ENCODE measurements around the gene RTL9. TPM values are rescaled to one million over a fixed set of nuclear protein-coding genes. Genes with fewer than 3 reads are reported as not detected.

RTL9 gene
- total RNA-seq, 1 donor from 2014 or later, result not detected

GRCh38 chrX:110374559-110374958 is 15.9 kb downstream of the RTL9 start:
- Mint-ChIP-seq H3K4me3 (no peak overlapping the region), H3K9me3 (no peaks in the 10 kb centered on the region), H3K36me3 (ENCODE audit: low read depth) (no peaks in the 10 kb centered on the region), H3K27me3 (ENCODE audit: insufficient read depth) (no peaks in the 10 kb centered on the region), H3K27ac (no peak overlapping the region), H3K4me1 (ENCODE audit: low read depth) (no peaks in the 10 kb centered on the region)
- intact Hi-C loops (cut with micrococcal nuclease), result no loop called here
- DNase-seq (ENCODE audit: low spot score), result no peak

- H3K9me3 Mint-ChIP-seq, result no peaks in the 10 kb centered on the region
- H3K4me1 Mint-ChIP-seq (ENCODE audit: low read depth), result no peaks in the 10 kb centered on the region
Observed at GRCh38 chrX:110381216-110381615, 22.6 kb downstream of the RTL9 start.

GRCh38 chrX:110383414-110383813 is 24.8 kb downstream of the RTL9 start:
- H3K4me1 Mint-ChIP-seq (ENCODE audit: low read depth), result no peaks in the 10 kb centered on the region
- no peaks in the 10 kb centered on the region for H3K36me3 Mint-ChIP-seq (ENCODE audit: low read depth)
- H3K4me3 Mint-ChIP-seq, result no peak overlapping the region
- no peak for DNase-seq (ENCODE audit: low spot score)
- no peak overlapping the region for H3K27ac Mint-ChIP-seq
- no peaks in the 10 kb centered on the region for H3K9me3 Mint-ChIP-seq
- H3K27me3 Mint-ChIP-seq (ENCODE audit: insufficient read depth), result peaks cover 3% of the 10 kb centered on the region
- intact Hi-C loops (cut with micrococcal nuclease), result no loop called here

More at GRCh38 chrX:110381216-110381615, 22.6 kb downstream of the RTL9 start:
- H3K27ac Mint-ChIP-seq, result no peak overlapping the region
- H3K36me3 Mint-ChIP-seq (ENCODE audit: low read depth), result no peaks in the 10 kb centered on the region
- H3K27me3 Mint-ChIP-seq (ENCODE audit: insufficient read depth), result peaks cover 3% of the 10 kb centered on the region
- no peak overlapping the region for H3K4me3 Mint-ChIP-seq
- no peak for DNase-seq (ENCODE audit: low spot score)
- intact Hi-C loops (cut with micrococcal nuclease), result no loop called here

- Mint-ChIP-seq H3K9me3 (no peaks in the 10 kb centered on the region), H3K4me3 (no peak overlapping the region), H3K27me3 (ENCODE audit: insufficient read depth) (peaks cover 3% of the 10 kb centered on the region), H3K36me3 (ENCODE audit: low read depth) (no peaks in the 10 kb centered on the region), H3K27ac (no peak overlapping the region), H3K4me1 (ENCODE audit: low read depth) (no peaks in the 10 kb centered on the region)
- no peak for DNase-seq (ENCODE audit: low spot score)
- intact Hi-C loops (cut with micrococcal nuclease), result no loop called here
Observed at GRCh38 chrX:110384490-110384889, 25.8 kb downstream of the RTL9 start.

GRCh38 chrX:110389570-110389969 is 30.9 kb downstream of the RTL9 start:
- Mint-ChIP-seq H3K27ac (no peak overlapping the region), H3K4me3 (no peak overlapping the region), H3K36me3 (ENCODE audit: low read depth) (no peaks in the 10 kb centered on the region), H3K27me3 (ENCODE audit: insufficient read depth) (peaks cover 3% of the 10 kb centered on the region), H3K4me1 (ENCODE audit: low read depth) (no peaks in the 10 kb centered on the region), H3K9me3 (no peaks in the 10 kb centered on the region)
- DNase-seq (ENCODE audit: low spot score), result no peak
- intact Hi-C loops (cut with micrococcal nuclease), result no loop called here

GRCh38 chrX:110391086-110391485 is 32.4 kb downstream of the RTL9 start:
- no peaks in the 10 kb centered on the region for H3K36me3 Mint-ChIP-seq (ENCODE audit: low read depth)
- intact Hi-C loops (cut with micrococcal nuclease), result no loop called here
- no peak for DNase-seq (ENCODE audit: low spot score)
- no peaks in the 10 kb centered on the region for H3K4me1 Mint-ChIP-seq (ENCODE audit: low read depth)
- H3K9me3 Mint-ChIP-seq, result no peaks in the 10 kb centered on the region
- H3K27me3 Mint-ChIP-seq (ENCODE audit: insufficient read depth), result no peaks in the 10 kb centered on the region
- no peak overlapping the region for H3K27ac Mint-ChIP-seq
- no peak overlapping the region for H3K4me3 Mint-ChIP-seq

- no peak for DNase-seq (ENCODE audit: low spot score)
- H3K27me3 Mint-ChIP-seq (ENCODE audit: insufficient read depth), result peaks cover 2% of the 10 kb centered on the region
- H3K27ac Mint-ChIP-seq, result no peak overlapping the region
- intact Hi-C loops (cut with micrococcal nuclease), result no loop called here
- H3K4me3 Mint-ChIP-seq, result no peak overlapping the region
- no peaks in the 10 kb centered on the region for H3K36me3 Mint-ChIP-seq (ENCODE audit: low read depth)
- no peaks in the 10 kb centered on the region for H3K4me1 Mint-ChIP-seq (ENCODE audit: low read depth)
- no peaks in the 10 kb centered on the region for H3K9me3 Mint-ChIP-seq
Observed at GRCh38 chrX:110394651-110395050, 36.0 kb downstream of the RTL9 start.

- H3K4me1 Mint-ChIP-seq (ENCODE audit: low read depth), result no peaks in the 10 kb centered on the region
- peaks cover 4% of the 10 kb centered on the region for H3K27me3 Mint-ChIP-seq (ENCODE audit: insufficient read depth)
- no peak overlapping the region for H3K27ac Mint-ChIP-seq
- no peaks in the 10 kb centered on the region for H3K9me3 Mint-ChIP-seq
- H3K36me3 Mint-ChIP-seq (ENCODE audit: low read depth), result no peaks in the 10 kb centered on the region
- intact Hi-C loops (cut with micrococcal nuclease), result no loop called here
- no peak for DNase-seq (ENCODE audit: low spot score)
- H3K4me3 Mint-ChIP-seq, result no peak overlapping the region
Observed at GRCh38 chrX:110395877-110396276, 37.2 kb downstream of the RTL9 start.

- DNase-seq (ENCODE audit: low spot score), result no peak
- Mint-ChIP-seq H3K9me3 (no peaks in the 10 kb centered on the region), H3K36me3 (ENCODE audit: low read depth) (no peaks in the 10 kb centered on the region), H3K27me3 (ENCODE audit: insufficient read depth) (peaks cover 4% of the 10 kb centered on the region), H3K4me3 (no peak overlapping the region), H3K4me1 (ENCODE audit: low read depth) (no peaks in the 10 kb centered on the region), H3K27ac (no peak overlapping the region)
- intact Hi-C loops (cut with micrococcal nuclease), result no loop called here
Observed at GRCh38 chrX:110396735-110397134, 38.1 kb downstream of the RTL9 start.

- H3K27ac Mint-ChIP-seq, result no peak overlapping the region
- intact Hi-C loops (cut with micrococcal nuclease), result no loop called here
- H3K36me3 Mint-ChIP-seq (ENCODE audit: low read depth), result no peaks in the 10 kb centered on the region
Observed at GRCh38 chrX:110397339-110397738, 38.7 kb downstream of the RTL9 start.

GRCh38 chrX:110397904-110398303 is 39.3 kb downstream of the RTL9 start:
- intact Hi-C loops (cut with micrococcal nuclease), result no loop called here
- Mint-ChIP-seq H3K4me3 (no peak overlapping the region), H3K9me3 (no peaks in the 10 kb centered on the region), H3K27ac (no peak overlapping the region), H3K4me1 (ENCODE audit: low read depth) (no peaks in the 10 kb centered on the region), H3K27me3 (ENCODE audit: insufficient read depth) (peaks cover 4% of the 10 kb centered on the region), H3K36me3 (ENCODE audit: low read depth) (no peaks in the 10 kb centered on the region)
- DNase-seq (ENCODE audit: low spot score), result no peak

More at GRCh38 chrX:110397339-110397738, 38.7 kb downstream of the RTL9 start:
- Mint-ChIP-seq H3K4me3 (no peak overlapping the region), H3K9me3 (no peaks in the 10 kb centered on the region), H3K27me3 (ENCODE audit: insufficient read depth) (peaks cover 4% of the 10 kb centered on the region), H3K4me1 (ENCODE audit: low read depth) (no peaks in the 10 kb centered on the region)
- DNase-seq (ENCODE audit: low spot score), result no peak

- H3K4me1 Mint-ChIP-seq (ENCODE audit: low read depth), result no peaks in the 10 kb centered on the region
- H3K9me3 Mint-ChIP-seq, result no peaks in the 10 kb centered on the region
- no peak overlapping the region for H3K4me3 Mint-ChIP-seq
Observed at GRCh38 chrX:110399497-110399896, 40.8 kb downstream of the RTL9 start.

GRCh38 chrX:110399966-110400365 is 41.3 kb downstream of the RTL9 start:
- Mint-ChIP-seq H3K27me3 (ENCODE audit: insufficient read depth) (peaks cover 6% of the 10 kb centered on the region), H3K9me3 (no peaks in the 10 kb centered on the region), H3K4me1 (ENCODE audit: low read depth) (no peaks in the 10 kb centered on the region), H3K36me3 (ENCODE audit: low read depth) (no peaks in the 10 kb centered on the region), H3K27ac (no peak overlapping the region), H3K4me3 (no peak overlapping the region)
- intact Hi-C loops (cut with micrococcal nuclease), result no loop called here
- no peak for DNase-seq (ENCODE audit: low spot score)

More at GRCh38 chrX:110399497-110399896, 40.8 kb downstream of the RTL9 start:
- Mint-ChIP-seq H3K27me3 (ENCODE audit: insufficient read depth) (peaks cover 6% of the 10 kb centered on the region), H3K27ac (no peak overlapping the region), H3K36me3 (ENCODE audit: low read depth) (no peaks in the 10 kb centered on the region)
- DNase-seq (ENCODE audit: low spot score), result no peak
- intact Hi-C loops (cut with micrococcal nuclease), result no loop called here

GRCh38 chrX:110401135-110401534 is 42.5 kb downstream of the RTL9 start:
- intact Hi-C loops (cut with micrococcal nuclease), result no loop called here
- Mint-ChIP-seq H3K4me1 (ENCODE audit: low read depth) (no peaks in the 10 kb centered on the region), H3K27me3 (ENCODE audit: insufficient read depth) (peaks cover 6% of the 10 kb centered on the region), H3K36me3 (ENCODE audit: low read depth) (no peaks in the 10 kb centered on the region), H3K9me3 (no peaks in the 10 kb centered on the region), H3K4me3 (no peak overlapping the region), H3K27ac (no peak overlapping the region)
- DNase-seq (ENCODE audit: low spot score), result no peak

All from activated T-helper 1 cell treated with anti-CD3 and anti-CD28 coated beads, Interleukin-12 subunit alpha, Interleukin-12 subunit beta, Interleukin-2, Interleukin-4 antibody, amounts not matched to agents 30 ng/mL and 10 ng/mL and 1 ng/mL, durations not matched to agents 14 hours and 24 hours and 36 hours (primary cell).